Measurements from ENCODE around the gene TBC1D28.
"Not testable (repeated sequence)": the region's sequence is repeated elsewhere in the genome, so short reads cannot be mapped to it uniquely, and the experiment has no call there.

GRCh38 chr17:18682668-18683067 is 38.5 kb upstream of the TBC1D28 start:
- TF ChIP-seq EZH2phosphoT487 (IDR thresholded peaks at IDR 0.05; ENCODE audit: insufficient read depth, low read depth); EZH2 (IDR thresholded peaks at IDR 0.05; ENCODE audit: insufficient read depth, poor library complexity, severe bottlenecking): not testable (repeated sequence)
